HG03103 (cell line): ENCODE data around the gene PRKCB.
"Not testable (repeated sequence)": the region's sequence is repeated elsewhere in the genome, so short reads cannot be mapped to it uniquely, and the experiment has no call there.

Source experiments
- ATAC-seq: cut with Tn5 transposase; IDR thresholded peaks from one replicate; pipeline ENCODE4 v1.9.1; 2021; ENCODE audit warnings: low read depth; ENCODE audit not compliant: unreplicated experiment

PRKCB gene

DNA sequence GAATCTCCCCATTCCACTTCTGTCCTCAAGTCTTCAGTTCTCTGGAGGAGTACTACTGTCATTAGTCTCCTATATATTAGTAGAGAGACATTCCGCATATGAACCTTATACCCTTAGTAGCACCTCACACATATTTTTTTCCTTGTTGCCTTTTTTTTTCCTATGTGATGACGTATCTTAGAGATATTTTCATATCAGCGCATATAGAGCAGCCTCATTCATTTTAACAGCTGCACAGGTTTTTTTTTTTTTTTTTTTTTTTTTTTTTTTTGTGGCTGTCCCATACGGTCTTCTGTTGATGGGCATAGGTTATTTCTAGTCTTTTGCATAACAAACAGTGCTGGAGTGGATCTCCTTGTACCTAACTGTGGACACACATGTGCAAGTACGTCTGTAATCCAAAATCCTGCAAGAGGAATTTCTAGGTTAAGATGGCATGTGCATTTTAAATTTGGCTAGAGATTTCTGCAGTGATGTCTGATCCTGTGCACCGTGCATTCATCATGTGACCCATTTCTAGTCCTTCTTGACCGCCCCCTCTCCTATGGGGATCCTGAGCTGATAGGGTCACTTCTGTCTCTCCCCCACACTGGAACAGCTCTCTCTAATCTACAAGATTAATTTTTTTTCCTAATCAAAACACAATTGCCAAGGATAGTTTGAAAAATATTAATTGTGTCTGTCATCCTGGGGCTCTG is 64.8 kb downstream of the PRKCB start:
- ATAC-seq = no peak

DNA sequence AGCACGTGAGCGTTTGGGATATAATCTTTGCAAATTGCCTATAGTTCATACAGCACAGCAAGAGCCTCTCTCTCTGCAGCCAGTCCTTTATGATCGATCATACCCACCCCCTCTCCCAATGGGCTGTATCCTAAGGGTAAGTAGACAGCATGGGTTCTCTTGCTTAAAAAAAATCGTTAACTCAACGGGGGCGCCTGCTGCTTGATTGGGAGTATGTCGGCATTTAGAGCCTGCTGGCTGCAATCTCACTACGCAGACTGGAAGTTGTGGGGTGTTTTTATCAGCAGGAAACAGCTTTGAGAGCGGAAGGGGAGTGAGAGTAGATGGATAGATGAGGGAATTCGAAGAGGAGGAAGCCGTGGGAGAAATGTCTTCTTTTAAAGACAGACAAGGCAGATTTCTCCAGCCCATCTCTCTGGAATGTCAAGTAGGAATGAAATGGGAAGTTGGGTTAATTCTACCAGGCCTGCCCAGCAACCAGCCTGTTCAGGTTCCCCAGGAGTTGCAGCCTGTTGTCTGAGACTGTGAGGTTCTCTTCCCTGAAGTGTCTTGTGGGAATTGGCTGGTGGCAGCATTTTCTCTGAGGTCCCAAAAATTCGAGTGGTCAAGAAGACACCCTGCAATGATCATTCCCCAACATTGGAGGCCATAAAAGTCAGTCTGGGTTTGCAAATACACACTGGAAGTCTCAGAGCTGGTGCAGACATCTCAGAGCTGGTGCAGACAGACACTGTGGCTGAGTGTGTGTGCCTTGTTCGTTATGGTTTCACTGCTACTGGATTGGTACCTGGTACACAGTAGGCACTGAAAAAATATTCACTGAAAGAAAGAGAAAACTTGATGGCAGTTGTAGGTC is 65.6 kb downstream of the PRKCB start:
- ATAC-seq = no peak

DNA sequence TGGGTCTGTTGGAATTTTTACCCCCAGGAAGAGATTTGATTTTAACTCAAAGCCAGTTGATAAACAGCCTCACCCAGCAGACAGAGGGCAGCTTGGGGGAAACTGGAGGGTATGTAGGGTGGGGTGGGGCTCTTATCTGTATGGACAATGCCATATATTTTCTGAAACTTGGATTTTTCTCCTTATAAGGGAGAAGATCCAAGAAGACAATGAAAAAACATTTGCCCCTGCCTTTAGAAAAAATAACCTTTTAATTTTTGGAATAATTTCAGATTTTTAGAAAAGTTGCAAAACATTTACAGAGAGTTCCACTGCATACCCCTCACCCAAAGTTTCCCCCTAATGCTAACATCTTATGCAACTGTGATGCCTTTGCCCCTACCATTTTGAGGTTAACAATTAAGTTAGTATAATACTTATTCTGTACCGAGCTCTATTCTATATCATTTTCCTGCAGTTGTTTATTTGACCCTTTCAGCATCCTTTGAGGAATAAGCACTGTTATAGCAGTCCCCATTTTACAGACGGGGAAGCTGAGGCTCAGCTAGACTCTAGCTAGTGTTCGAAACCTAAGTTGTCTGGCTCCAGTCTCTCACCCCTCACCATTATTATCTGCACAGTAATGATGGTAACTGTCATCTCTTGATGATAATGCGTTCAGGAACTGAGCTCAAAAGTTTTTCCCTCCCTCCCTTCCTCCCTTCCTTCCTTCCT is 66.4 kb downstream of the PRKCB start:
- no peak for ATAC-seq

DNA sequence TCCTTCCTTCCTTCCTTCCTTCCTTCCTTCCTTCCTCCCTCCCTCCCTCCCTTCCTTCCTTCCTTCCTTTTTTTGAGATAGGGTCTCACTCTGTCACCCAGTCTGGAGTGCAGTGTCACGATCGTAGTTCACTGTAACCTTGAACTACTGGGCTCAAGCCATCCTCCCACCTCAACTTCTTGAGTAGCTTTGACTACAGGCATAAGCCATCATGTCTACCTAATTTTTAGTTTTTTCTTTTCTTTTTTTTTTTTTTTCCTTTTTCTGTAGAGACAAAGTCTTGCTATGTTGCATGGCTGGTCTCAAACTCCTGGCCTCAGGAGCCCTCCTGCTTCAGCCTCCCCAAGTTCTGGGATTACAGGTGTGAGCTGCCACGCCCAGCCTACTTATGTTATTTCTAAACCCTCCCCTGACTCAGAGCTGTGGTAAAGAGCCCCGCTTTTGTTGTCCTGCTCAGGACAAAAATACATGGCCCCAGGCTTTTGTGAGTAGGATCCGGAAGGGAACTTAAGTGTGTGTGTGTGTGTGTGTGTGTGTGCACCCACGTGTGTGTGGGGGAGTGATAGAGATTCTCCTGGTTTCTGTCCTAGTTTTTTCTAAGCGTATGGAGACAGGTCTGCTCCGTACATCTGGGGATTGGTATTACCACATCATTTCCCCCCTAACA is 67.1 kb downstream of the PRKCB start:
- no peak for ATAC-seq

DNA sequence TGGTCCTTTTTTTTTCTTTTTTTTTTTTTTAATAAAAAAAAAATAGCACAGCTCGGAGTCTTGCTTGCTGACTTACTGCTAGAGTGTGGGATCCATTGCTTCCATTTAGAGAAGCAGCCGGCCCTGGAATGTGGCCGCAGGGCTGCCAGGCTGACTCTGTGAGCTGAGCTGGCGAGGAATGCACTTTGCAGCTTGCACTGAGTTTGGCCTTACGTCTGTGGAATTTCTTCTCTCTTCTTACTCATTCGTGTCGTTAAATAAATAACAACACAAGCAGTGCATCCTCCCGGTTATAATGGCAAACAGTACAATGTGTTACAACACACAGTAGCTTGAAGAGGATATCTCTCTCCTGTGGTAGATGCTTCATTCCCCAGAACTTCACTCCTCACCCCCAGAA is 69.2 kb downstream of the PRKCB start:
- ATAC-seq = no peak

DNA sequence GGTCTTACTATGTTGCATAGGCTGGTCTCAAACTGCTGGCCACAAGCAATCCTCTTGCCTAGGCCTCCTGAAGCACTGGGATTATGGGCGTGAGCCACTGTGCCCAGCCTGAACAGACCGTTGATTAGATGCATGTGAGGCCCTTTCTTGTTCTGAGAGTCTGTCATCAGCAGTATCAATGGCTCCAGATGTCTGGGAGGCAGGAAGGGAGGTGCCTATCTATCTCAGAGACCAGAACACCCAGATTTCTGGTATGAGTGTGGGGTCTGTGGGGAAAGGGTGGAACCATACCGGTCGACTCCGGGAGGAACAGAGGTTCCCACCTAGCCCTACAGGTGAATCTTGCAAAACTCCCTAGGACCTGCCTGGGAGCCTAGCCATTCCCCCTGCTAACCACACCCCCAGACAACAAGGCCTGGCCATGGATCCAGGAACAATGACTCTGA is 71.7 kb downstream of the PRKCB start:
- ATAC-seq = no peak

DNA sequence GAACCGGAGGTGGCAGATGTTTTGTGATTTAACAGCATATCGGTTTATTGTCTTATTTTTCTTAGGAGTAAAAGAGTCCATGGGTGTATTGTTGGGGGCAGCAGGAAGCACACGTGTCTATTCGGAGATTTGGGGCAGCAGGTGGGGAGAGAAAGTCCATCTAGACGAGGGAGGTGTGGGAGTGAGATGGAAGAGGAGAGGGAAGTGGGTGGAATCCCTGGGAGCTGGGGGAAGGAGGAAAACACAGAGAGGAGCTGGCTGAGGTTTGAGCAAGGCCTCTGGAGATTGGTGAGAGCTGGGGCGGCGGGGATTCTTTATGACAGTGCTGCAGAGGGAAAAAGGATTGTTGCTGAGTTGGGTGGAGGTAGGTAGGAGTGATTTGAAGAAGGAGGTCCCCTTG is 72.1 kb downstream of the PRKCB start:
- no peak for ATAC-seq

DNA sequence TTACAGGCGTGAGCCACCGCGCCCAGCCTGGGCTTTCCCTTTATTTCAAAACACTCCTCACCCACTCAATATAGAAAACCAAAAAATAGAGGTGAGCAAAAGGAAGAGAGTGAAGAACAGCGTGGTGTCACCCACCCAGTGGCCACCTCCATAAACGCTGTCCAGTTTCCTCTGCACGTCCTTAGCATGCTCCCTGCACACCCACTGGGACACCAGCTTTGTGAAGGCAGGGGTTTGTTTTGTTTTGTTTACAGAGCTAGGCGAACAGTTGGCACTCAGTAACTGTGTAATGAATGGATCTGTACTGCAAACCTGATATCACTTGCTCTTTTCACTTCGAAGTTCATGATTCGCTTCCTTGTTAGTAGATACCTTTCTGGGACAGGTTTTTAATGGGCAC is 73.0 kb downstream of the PRKCB start:
- no peak for ATAC-seq

DNA sequence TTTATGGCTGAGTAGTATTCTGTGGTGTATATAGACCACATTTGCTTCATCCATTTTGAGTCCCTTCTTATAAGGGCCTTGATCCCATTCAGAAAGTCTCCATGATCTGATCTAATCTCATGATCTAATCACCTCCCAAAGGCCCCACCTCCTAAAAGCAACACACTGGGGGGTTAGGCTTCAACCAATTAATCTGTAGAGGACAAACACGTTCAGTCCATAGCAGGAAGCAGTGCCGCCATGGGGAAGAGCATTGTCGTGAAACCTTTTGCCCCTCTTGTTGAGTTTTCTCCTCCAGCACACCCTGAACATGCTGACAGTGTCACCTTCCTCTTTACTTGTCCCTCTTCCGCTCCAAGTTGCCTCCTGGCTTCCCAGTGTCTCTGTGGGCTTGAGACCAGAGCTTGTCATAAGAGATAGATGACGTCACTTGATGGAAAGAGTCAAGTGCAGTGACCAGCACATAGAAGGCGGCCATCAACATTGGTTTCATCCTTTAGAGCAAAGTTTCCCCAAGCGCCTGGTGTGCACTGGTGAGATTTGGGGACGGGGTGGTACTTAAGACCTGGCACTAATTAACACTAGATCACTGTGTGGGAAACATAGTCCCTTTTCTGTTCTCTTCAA is 74.1 kb downstream of the PRKCB start:
- no peak for ATAC-seq

DNA sequence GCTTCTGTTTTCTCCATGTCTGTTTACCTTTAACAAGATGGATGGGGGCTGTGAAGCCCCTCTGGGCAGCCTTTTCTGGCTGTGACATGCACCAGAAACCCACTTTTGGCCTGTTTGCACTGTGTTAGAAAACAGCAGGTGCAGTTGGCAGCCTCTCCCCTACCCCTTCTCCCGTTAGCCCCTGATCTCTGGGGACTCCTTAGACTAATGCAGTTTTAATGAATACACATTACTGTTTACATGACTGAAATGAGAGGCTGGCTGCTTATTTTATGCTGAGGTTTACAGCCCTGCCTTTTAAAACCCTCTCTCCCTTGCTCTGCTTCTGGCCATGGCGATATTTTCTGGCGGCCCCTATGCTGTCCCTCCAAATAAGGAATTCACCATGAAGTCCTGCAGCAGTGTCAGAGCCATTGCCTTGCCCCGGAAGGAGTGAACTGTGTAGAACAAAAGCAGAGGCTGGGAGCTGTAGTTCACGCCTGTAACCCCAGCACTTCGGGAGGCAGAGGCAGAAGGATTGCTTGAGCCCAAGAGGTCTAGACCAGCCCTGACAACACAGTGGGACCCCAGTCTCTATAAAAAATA is 79.3 kb downstream of the PRKCB start:
- no peak for ATAC-seq

DNA sequence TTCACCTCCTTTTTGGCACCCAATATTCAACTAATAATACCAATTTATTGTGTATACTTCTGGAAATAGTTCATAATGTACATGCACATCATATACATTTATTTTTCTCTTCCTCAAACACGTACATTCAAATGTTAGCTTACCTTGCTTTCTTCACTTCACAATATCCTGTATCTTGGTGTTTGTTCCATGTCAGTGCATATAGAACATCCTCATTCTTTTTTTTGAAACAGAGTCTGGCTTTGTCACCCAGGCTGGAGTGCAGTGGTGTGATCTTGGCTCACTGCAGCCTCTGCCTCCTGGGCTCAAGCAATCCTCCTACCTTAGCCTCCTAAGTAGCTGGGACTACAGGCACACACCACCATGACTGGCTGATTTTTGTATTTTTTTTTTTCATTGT is 80.8 kb downstream of the PRKCB start:
- ATAC-seq = not testable (repeated sequence)

DNA sequence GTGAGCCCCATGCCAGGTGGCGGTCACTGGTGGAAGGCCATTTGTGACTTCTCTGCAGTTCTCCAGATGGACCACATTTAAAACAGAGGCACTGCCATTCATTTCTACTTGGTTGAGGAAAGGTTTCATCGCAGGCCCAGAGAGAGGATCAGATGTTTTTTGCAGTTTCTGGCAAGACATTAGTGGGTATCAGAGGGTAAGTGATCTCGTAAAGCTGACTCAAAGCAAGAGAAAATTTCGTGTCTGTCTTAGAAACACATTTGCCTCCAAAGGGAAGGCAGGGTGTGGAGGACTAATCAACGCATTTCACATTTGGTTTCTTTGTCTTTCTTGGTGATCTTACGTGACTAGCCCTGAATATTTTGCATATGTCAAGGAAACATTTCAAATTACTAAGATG is 81.8 kb downstream of the PRKCB start:
- ATAC-seq = no peak

DNA sequence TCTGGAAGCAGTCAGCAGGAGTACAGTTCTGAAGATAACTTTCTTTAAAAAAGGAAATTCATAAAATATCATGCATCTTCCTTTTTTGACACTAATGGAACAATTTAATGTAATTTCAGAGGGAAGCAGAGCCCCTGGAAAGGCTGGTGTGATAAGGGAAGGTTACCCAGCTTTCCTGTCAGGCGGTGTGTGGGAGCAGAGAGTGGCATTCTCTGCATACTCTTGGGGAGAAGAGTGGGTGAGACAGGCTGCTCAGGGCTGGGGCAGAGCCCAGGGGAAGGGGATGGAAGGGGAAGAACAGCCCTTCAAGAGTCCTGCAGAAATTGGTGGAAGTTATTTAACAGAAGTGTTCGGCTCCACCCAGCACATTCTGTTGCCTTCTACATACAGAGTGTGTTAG is 84.7 kb downstream of the PRKCB start:
- no peak for ATAC-seq

DNA sequence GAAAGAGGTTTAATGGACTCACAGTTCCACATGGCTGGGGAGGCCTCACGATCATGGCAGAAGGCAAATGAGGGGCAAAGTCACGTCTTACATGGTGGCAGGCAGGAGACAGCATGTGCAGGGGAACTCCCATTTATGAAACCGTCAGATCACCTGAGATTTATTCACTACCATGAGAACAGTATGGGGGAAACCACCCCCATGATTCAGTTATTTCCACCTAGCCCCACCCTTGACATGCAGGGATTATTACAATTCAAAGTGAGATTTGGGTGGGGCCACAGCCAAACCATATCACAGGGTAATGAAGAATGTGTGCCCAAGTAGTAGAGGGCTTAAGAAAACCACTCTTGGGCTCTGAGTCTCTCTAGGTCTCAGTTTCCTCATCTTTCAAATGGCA is 85.1 kb downstream of the PRKCB start:
- no peak for ATAC-seq

DNA sequence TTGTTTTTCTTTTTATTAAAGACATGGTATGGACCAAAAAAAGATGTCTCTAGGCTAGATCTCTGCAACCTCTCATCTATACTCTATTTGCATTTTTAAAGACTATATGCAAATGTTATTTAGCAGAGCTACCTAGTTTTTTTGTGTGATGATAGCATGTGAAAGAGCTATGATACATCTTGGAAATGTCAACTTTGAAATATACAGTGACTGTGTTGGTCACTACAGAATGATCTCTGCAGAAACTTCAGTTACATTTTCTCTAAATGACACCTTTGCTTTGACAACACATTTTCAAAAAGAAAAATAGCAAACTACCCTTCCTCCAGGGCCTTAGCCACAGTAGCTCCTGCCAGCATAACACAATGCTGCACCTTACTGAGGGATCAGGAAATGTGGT is 86.6 kb downstream of the PRKCB start:
- ATAC-seq = no peak

DNA sequence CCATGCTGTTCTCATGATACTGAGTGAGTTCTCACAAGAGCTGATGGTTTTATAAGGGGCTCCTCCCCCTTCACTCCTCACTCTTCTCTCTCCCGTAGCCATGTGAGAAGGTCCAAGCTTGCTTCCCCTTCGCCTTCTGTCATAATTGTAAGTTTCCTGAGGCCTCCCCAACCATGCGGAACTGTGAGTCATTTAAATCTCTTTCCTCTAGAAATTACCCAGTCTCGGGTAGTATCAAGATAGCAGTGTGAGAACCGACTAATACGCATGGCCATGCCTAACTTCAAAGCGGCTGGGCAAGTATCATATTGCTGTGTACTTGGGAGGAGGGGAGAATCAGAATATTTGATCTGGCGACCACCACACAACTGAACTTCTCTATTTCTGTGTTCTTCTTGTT is 88.3 kb downstream of the PRKCB start:
- ATAC-seq = no peak

DNA sequence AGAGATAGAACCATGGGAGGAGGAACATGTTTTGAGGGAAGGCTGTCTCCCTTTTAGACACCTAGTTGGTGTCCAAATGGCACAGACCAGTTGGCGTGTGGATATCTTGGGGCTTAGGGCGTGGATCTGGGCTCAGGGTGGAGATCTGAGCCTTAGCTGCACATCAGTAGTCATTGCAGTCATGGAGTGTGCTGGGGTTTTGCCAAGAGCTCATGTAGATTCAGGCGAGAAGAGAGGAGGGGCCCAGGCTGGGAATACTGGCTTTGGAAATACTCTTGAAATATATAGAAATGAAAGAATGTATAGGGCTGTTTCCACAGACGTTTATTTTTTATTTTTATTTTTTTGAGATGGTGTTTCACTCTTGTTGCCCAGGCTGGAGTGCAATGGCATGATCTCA is 92.0 kb downstream of the PRKCB start:
- no peak for ATAC-seq

DNA sequence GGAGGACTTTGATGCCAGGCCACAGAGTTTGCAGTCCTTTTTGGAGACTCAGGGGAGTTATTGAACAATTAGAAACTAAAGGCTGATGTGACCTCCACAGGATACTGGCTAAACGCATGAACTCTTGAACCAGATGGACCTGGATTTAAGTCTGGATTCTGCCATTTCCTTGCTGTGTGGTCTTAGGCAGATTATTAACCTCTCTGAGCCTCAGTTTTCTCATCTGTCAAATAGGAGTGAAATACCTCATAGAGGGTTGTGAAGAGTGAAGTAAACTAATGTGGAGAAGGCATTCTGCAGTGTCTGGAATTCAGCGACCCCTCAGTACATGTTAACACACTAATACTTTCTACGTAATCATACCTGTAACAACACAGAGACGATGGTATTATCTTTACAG is 93.5 kb downstream of the PRKCB start:
- no peak for ATAC-seq

DNA sequence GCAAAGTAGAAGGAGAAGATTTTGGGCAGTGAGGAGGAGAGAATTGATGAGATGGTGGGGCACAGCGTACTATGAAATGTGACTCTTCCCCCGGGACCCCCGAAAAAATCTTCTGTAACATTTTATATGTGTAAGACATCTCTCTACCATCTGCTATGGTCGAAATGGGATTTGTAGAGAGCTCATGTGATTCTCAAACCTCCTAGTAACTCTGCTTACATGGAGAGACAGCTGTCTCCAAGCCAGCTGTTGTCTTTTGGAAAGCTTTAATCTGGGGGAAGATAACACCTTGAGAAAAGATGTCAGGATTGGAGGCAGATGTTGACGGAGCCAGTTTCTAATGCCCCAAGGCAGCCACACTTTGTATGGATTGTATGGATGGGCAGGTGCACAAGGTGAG is 94.1 kb downstream of the PRKCB start:
- no peak for ATAC-seq

DNA sequence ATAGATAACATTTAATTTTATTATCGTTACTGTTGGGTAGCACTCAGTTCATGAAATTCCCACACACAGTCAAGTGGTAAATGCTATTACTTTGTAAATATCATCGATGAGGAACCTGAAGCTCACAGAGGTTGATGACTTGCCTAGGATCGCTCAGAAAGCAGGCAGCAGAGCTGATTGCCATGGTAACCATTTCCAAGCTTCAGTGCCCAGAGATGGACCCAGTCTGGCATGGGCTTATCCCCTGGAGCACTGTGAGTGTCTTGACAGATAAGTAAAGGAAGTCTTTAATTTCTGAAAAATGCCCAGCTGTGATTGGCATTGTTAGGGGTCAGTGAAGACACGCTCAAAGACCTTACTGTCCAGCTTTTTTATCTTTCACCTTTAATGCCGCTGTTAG is 95.0 kb downstream of the PRKCB start:
- ATAC-seq = no peak
